MG63 (cell line): ENCODE measurements around the gene PTCD3. TPM values are rescaled to one million over a fixed set of nuclear protein-coding genes. Genes with fewer than 3 reads are reported as not detected.

ENCODE experiments used
- DNase-seq: peaks from one replicate; pipeline ENCODE4 v3.0.0-alpha.2; 2020
- H3K27me3 ChIP-seq: fragments of 250-450 bp; sonication (Bioruptor Pico); 2 replicates; pipeline ENCODE4 v1.5.1; 2020; ENCODE audit warnings: mild to moderate bottlenecking, moderate library complexity
- H3K36me3 ChIP-seq: fragments of 250-450 bp; sonication (Bioruptor Pico); 2 replicates; pipeline ENCODE4 v1.5.1; 2020; ENCODE audit warnings: mild to moderate bottlenecking, moderate library complexity
- H3K4me3 ChIP-seq: fragments of 250-450 bp; sonication (Bioruptor Pico); 2 replicates; pipeline ENCODE4 v1.5.1; 2020; ENCODE audit warnings: mild to moderate bottlenecking, moderate library complexity
- H3K9me3 ChIP-seq: fragments of 250-450 bp; sonication (Bioruptor Pico); 2 replicates; pipeline ENCODE4 v1.5.1; 2020; ENCODE audit warnings: mild to moderate bottlenecking, moderate library complexity
- total RNA-seq: library from RNA; depleted of rRNA; stranded (reverse); fragments of >200 nt; shearing (Covaris generic); gene quantifications from 2 replicates; pipeline ENCODE4 v1.2.3, GENCODE V29; 2014; ENCODE audit warnings: low replicate concordance; rRNA removed

Gene PTCD3
- total RNA-seq, 1 experiment from 2014 or later, result 50.6 TPM

DNA sequence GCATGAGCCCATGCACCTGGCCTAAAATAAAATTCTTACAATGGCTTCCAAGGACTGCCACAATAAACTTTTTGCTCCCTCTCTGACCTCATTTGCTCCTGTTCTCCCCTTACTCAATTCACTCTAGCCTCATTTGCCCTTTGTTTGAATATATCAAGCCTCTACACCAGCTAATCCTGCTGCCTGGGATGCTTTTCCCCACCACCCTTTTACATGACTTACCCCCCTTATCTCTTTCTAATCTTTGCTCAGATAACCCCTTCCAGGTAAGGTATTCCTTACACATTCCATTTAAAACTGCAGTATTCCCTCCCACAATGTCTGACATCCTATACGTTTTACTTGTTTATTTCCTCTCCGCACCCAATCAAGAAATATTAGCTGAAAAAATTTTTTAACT, 66.6 kb downstream of the PTCD3 start:
- no peak for DNase-seq
- no peaks in the 10 kb centered on the region for H3K27me3 ChIP-seq
- H3K4me3 ChIP-seq, result no peak overlapping the region
- H3K9me3 ChIP-seq, result no peaks in the 10 kb centered on the region
- H3K36me3 ChIP-seq, result peaks cover 64% of the 10 kb centered on the region

DNA sequence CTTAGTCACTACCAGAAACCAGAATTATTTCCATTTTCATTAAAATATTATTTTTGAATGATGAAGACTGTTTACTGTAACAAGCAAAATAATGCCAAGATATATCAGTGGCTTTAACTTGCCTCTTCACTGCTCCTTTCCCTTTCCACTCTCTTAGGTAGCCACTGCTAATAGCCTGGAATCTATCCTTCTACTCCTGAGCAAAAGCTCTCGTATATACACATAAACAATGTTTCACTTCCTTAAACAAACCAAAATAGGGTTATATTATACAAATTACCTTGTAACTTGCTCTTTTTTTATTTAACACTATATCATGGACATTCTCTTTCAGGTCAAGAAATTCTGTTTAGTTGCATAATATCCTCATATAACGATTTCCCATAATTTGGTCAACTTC, 68.4 kb downstream of the PTCD3 start:
- Histone ChIP-seq H3K27me3 (no peaks in the 10 kb centered on the region), H3K9me3 (no peaks in the 10 kb centered on the region), H3K36me3 (peaks cover 60% of the 10 kb centered on the region), H3K4me3 (no peak overlapping the region)
- DNase-seq, result no peak

GRCh38 chr2:86175828-86176227, 69.8 kb downstream of the PTCD3 start:
- H3K27me3 ChIP-seq, result no peaks in the 10 kb centered on the region
- no peak overlapping the region for H3K4me3 ChIP-seq
- peaks cover 59% of the 10 kb centered on the region for H3K36me3 ChIP-seq
- H3K9me3 ChIP-seq, result no peaks in the 10 kb centered on the region
- DNase-seq, result no peak

DNA sequence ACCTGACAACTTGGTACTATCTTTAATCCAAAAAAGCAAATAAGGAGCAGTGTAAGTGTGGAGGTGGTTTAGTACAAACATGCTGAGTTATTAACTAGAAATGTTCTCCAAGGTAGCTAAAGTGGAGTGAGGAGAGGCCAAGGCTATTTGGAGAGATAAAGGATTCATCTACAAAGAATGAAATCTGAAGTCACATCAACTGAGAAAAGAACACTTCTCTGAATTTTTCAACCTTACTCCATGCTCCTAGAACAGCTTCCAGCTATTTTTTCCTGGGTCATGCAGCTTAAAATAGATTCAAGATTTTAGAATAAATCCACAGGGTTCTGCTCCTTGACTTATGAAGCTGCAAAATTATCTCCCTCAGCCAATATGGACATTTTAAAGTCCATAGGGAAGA, 70.6 kb downstream of the PTCD3 start:
- Histone ChIP-seq H3K27me3 (no peaks in the 10 kb centered on the region), H3K36me3 (peaks cover 59% of the 10 kb centered on the region), H3K9me3 (no peaks in the 10 kb centered on the region), H3K4me3 (no peak overlapping the region)
- no peak for DNase-seq

- no peak for DNase-seq
- Histone ChIP-seq H3K36me3 (peaks cover 45% of the 10 kb centered on the region), H3K4me3 (no peak overlapping the region), H3K27me3 (no peaks in the 10 kb centered on the region), H3K9me3 (no peaks in the 10 kb centered on the region)
Observed at GRCh38 chr2:86185517-86186212, 79.6 kb downstream of the PTCD3 start.

DNA sequence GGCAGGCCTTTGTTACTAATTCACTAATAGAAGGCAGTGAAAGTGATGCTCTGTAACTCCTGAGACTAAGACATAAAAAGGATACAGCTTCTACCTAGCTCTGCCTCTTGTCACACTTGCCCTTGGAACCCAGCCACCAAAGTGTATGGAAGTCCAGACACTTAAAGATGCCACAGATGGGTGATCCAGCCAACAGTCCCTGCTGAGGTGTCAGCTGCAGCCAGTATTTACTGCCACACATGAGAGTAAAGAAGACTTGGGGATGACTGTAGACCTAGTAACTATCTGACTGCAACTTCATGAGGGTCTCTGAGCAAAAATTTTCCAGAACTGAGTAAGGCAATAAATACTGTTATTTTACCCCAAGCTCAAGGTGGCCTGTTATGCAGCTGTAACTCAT, 80.4 kb downstream of the PTCD3 start:
- DNase-seq, result no peak
- no peaks in the 10 kb centered on the region for H3K9me3 ChIP-seq
- no peaks in the 10 kb centered on the region for H3K27me3 ChIP-seq
- H3K4me3 ChIP-seq, result no peak overlapping the region
- peaks cover 43% of the 10 kb centered on the region for H3K36me3 ChIP-seq

- no peaks in the 10 kb centered on the region for H3K27me3 ChIP-seq
- no peak overlapping the region for H3K4me3 ChIP-seq
- no peaks in the 10 kb centered on the region for H3K9me3 ChIP-seq
- peaks cover 54% of the 10 kb centered on the region for H3K36me3 ChIP-seq
- DNase-seq, result no peak
Observed at GRCh38 chr2:86189782-86190416, 83.9 kb downstream of the PTCD3 start.

Other genes starting within 250 kb of the PTCD3 start
- gene ST3GAL5, start 217.2 kb upstream of the PTCD3 start, total RNA-seq, result 2.1 and 10.0 TPM in 2 replicates
- gene POLR1A, start 349 bp upstream of the PTCD3 start, total RNA-seq, result 8.9 and 10.2 TPM in 2 replicates
- 54.4 and 57.5 TPM in 2 replicates for gene IMMT, start 89.2 kb downstream of the PTCD3 start, total RNA-seq
- 75.5 and 77.0 TPM in 2 replicates for gene MRPL35, start 93.2 kb downstream of the PTCD3 start, total RNA-seq
- 0.95 and 2.7 TPM in 2 replicates for gene REEP1, start 231.4 kb downstream of the PTCD3 start, total RNA-seq